HG03066 (cell line): ENCODE data around the gene RHOA.

Source experiments
- ATAC-seq: cut with Tn5 transposase; IDR thresholded peaks from one replicate; pipeline ENCODE4 v1.9.1; 2021; ENCODE audit warnings: low read depth; ENCODE audit not compliant: unreplicated experiment

The RHOA gene

DNA sequence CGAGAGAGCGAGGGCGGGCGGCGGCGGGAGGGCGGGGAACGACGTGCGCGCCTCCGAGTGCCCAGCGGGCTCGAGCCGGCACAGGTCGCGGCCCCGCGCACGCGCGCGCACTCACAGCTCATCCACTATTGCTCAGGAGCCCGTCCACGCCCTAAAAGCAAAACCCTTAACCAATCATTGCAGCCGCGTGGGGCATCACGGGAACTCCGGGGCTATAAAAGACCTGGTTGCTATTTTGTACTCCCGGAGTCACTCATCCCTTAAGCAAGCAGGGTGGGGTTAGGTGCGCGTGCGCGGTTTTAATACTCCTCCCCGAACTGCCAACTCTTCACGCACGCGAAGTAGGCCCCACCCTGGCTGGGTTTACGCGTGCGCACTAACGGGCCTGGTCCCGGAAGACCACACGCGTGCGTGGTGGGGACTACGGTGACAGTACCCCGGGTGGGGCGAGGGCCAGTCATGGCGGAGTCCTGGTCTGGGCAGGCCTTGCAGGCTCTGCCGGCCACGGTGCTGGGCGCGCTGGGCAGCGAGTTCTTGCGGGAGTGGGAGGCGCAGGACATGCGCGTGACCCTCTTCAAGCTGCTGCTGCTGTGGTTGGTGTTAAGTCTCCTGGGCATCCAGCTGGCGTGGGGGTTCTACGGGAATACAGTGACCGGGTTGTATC, at the start of gene RHOA, which contains the start of gene TCTA:
Gene RHOA, minus strand, starts transcription at position 9 of the 664 bp plus-strand sequence. CDS start 36,387 bp downstream, outside the sequence.
Gene TCTA, plus strand, starts transcription at position 456 of the 664 bp plus-strand sequence. Its CDS starts 4 bp downstream, at position 460.
- ATAC-seq = peak; percentile 85

- ATAC-seq = no peak
These were observed 49.2 kb upstream of the RHOA start for GRCh38 chr3:49460956-49461355.

DNA sequence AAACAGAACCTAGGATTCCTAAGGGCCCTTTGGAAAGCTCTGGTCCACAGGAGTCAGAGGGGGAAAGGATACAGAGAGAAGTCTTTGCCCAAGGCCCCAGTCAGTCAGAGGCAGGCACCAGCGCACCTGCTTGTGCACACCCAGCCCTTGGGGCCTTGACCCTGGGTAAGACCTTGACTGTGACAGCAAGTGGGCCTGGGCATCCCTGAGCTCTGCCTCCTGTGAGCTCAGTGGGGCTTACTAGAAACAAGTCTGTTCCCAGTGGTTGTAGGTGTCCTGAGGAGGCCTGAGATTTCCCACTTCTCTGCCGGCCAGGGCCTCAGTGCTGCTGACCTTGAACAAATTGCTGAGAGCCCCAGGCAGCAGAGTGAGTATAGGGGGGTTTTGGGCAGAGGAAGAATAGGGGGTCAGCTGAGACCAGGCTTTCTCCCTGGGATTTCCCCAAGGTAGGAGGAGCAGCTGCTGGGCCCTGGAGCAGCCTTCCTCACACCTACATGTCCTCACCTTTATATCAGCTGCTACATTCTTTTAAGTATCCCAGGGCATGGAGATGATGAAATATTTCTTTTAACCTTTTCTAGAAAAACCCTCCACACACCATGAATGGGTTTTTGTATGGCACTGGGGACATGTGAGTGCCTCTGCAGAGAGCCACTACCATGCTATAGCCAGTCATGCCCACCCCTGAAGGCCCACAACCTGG, 48.6 kb upstream of the RHOA start:
- no peak for ATAC-seq

- ATAC-seq = no peak
These were observed 44.7 kb upstream of the RHOA start for GRCh38 chr3:49456466-49456865.

GRCh38 chr3:49454898-49455681, 43.3 kb upstream of the RHOA start:
- no peak for ATAC-seq

DNA sequence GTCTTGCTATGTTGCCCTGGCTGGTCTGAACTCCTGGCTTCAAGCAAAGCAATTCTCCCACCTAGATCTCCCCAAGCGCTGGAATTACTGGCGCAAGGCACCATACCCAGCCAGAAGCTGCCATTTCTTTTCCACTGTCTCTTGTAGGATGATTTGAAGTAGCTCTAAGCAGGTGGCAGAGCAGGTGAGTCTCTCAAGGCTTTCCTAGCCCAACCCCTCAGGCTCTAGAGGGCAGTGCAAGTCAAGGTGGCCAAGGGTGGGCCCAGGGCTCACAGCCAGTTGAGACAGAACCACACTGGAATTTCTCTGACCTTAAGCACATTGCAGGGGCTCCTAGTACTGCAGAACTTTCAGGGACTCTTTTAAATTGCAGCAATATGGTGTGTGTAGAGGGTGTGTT, 42.7 kb upstream of the RHOA start:
- no peak for ATAC-seq

GRCh38 chr3:49453621-49454020, 41.8 kb upstream of the RHOA start:
- no peak for ATAC-seq

DNA sequence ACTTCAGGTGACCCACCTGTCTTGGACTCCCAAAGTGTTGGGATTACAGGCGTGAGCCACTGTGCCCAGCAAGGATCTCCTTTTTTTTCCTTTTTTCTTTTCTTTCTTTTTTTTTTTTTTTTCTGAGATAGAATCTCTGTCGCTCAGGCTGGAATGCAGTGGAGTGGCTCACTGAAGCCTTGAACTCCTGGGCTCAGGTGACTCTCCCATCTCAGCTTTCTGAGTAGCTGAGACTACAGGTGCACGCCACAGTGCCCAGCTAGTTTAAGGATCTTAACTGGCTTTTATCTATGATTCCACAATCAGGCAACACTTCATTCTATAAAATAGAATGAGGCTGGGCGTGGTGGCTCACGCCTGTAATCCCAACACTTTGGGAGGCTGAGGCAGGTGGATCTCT, 33.6 kb upstream of the RHOA start:
- no peak for ATAC-seq

DNA sequence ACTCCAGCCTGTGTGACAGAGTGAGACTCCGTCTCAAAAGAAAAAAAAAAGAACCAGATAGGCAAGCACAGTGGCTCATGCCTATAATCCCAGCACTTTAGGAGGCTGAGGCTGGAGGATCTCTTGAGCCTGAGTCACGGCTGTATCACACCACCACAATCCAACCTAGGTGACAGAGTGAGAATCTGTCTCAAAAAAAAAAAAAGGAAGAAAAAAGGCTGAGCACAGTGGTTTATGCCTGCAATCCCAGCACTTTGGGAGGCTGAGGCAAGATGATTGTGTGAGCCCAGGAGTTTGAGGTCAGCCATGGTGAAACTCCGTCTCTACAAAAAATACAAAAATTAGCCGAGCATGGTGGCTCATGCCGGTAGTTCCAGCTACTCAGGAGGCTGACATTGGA, 23.0 kb upstream of the RHOA start:
- ATAC-seq = no peak

GRCh38 chr3:49428752-49429080, 16.9 kb upstream of the RHOA start:
- no peak for ATAC-seq

GRCh38 chr3:49427586-49427985, 15.8 kb upstream of the RHOA start:
- no peak for ATAC-seq

GRCh38 chr3:49424816-49425215, 13.0 kb upstream of the RHOA start:
- no peak for ATAC-seq

- ATAC-seq = no peak
These were observed 10.8 kb upstream of the RHOA start, which contains the start of gene AMT for GRCh38 chr3:49422379-49423248. Gene AMT, minus strand, starts transcription at chr3:49422473. Its CDS starts 23 bp downstream, at chr3:49422450.

DNA sequence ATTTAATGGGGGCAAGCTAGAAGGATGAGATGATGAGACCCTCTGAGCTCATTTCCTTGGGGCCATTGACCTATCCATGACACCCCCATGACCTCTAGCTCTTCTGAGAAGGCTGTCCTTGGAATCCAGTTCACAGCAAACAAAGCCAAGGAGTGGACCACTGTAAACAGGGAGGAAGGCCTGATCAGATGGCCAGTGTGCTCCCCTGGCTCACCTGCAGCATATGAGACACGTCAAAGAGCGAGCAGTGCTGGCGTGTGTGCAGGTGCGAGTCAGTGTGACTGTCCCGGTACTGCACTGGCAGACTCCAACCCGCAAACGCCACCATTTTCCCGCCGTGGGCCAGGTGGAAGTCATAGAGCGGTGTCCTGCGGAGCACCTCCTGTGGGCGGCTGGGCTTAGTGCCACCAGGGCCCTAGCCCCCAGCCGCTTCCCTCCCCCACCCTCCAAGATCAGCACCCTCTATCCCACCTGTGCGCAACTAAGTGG, 10.2 kb upstream of the RHOA start:
- no peak for ATAC-seq

- no peak for ATAC-seq
These were observed 5.8 kb upstream of the RHOA start for GRCh38 chr3:49417516-49418120.

DNA sequence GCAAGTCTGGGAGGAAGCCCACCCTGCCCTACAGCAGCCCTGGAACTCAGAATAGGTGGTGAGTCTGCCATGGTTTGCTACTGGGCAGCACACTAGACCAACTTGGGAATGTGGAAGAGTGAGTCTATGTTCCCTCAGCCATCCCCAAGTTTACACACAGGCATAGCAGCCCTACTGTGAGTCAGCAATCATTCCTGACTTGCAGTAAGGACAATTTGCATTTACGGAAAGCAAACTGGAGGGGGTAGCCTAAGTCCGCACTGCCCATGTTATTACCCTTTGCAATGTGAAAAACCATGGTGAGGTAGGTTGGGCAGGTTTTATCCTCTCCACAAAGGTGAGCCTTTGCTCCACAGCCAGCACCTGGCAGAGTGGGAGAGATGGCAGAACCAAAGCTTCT, 5.1 kb upstream of the RHOA start:
- ATAC-seq = no peak

- no peak for ATAC-seq
These were observed 4.3 kb upstream of the RHOA start for GRCh38 chr3:49415931-49416601.

DNA sequence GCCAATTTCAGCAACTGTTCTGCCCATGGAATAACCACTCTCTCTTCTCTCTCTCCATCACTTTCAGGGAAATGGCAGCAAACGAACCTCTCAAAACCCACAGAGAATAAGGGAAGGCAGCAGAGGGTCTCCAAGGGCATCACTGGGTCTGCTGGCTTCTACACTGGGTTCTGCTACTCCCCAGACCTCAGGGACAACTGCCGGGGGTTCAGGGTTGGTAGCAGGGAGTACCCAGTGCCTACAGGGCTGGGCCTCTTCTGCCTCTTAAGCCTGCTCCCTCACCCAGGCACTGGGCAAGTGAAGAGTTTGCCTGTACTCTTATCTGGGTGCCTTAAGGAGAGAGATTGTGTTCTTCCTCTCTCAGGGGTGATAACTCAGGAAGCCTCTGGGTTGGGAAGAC, 3.0 kb upstream of the RHOA start:
- ATAC-seq = no peak

DNA sequence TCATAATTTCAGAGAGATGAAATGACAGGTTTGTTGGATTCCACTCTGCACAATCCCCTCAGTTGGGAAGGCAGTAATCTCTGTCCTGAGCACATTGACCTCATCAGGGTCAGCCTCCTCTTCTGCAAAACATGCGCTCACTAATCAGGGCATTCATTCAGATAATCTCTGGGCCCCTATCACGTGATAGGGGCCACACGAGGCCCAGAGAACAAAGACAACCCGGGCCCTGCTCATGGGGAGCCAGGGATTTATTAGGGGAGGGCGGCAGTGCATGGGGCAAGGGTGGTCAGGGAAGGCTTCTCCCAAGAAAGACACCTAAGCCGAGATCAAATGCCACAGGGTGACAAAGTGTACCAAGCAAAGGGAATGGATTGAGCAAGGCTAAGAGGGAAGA, 1.6 kb upstream of the RHOA start:
- ATAC-seq = no peak
